NB4 (cell line): Measurements from ENCODE around the gene PPIF.

ENCODE experiments used
- CTCF ChIP-seq: IDR thresholded peaks from one replicate; pipeline ENCODE4 v1.5.1; 2012; ENCODE audit warnings: low read depth, low read length
- MAX ChIP-seq: IDR thresholded peaks from 2 replicates; pipeline ENCODE4 v1.6.1; 2011; ENCODE audit warnings: low read depth, low read length
- POLR2A ChIP-seq: IDR thresholded peaks from 2 replicates; pipeline ENCODE4 v1.6.1; 2011; ENCODE audit warnings: mild to moderate bottlenecking; ENCODE audit not compliant: insufficient read length; ENCODE audit errors: extremely low read depth

GRCh38 chr10:79379512-79380124 is 32.3 kb downstream of the PPIF start:
- TF ChIP-seq MAX (no peak), CTCF (no peak), POLR2A (no peak)
